Activated effector memory CD4-positive, alpha-beta T cell treated with Interleukin-2 at 50 U/mL for 16 hours (primary cell): ENCODE data around the gene ROM1.
"Not testable (repeated sequence)": the region's sequence is repeated elsewhere in the genome, so short reads cannot be mapped to it uniquely, and the experiment has no call there.

Experiments
- DNase-seq: peaks from one replicate; pipeline ENCODE4 v3.0.0-alpha.2; 2020

ROM1 gene, protein sequence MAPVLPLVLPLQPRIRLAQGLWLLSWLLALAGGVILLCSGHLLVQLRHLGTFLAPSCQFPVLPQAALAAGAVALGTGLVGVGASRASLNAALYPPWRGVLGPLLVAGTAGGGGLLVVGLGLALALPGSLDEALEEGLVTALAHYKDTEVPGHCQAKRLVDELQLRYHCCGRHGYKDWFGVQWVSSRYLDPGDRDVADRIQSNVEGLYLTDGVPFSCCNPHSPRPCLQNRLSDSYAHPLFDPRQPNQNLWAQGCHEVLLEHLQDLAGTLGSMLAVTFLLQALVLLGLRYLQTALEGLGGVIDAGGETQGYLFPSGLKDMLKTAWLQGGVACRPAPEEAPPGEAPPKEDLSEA

DNA sequence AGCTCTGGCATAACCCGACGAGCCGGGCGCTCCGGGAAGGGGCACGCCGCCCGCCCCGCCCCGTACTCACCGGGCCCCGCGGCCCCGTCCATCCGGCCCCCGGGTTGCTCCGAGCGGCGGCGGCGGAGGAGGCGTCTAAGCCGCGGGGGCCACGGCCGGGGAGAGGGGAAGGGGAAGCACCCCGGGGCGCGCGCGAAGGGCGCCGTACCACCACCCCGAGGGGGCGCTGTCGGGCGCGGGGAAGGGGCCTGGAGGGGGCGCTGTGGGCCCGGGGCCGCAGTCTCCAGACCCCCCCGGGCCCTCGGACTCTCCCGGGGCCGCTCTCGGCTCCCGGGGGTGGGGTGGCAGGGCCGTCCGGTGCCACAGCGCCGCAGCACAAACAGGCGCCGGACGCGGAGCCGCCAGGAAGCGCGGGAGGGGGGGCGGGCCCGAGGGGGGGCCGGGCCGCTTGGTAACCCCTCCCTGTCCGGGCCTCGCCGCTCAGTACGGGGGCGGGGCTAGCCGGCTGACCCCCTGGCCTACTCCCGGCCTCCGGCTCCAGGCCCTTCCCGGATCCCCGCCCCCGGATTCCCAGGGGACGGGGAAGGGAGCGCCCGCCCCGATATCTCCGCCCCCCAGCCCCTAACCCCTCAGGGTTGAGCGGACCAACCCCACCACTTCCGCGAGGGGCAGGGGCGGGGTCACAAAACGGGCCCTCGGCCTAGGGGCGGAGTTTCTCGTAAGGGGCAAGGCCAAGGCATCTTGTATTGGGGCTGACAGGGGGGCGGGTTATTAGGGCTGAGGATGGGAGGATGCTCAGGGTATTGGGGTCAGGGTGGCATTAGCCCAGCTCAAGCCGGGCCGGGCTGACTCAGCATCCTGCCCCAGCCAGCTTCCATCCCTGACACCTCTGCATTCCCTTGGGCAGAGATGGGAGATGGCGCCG, at the start of gene ROM1, which contains the start of gene EML3:
Gene ROM1, plus strand, starts transcription at position 892 of the 925 bp plus-strand sequence. Its CDS starts 25 bp downstream, at position 917.
Gene EML3, minus strand, starts transcription at position 410 of the 925 bp plus-strand sequence. Its CDS starts 318 bp downstream, at position 92.
- DNase-seq, result peak; percentile 87

DNA sequence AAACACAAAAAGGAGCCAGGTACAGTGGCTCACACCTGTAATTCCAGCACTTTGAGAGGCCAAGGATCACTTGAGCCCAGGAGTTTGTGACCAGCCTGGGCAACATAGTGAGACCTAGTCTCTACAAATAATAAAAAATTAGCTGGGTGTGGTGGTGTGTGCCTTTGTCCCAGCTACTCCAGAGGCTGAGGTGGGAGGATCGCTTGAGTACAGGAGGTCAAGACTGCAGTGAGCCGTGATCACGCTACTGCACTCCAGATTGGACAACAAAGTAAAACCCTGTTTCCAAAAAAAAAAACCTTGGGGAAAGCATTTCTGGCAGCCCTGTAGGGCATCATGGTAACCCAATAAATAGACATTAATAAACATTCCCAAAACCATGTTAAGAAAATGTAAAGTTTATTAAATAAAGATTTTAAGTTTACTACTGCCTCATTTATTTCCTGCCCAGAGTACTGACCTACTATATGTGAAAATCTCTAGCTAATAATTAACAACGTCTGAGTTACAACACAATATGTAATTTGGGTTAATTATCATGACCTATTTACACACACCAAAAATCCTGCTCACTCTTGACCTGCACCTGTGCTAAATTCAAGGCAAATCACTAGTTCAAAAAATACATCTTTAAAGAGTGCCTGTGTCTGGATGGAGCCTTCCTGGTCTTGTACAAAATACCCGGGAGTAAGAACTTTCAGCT, 47.8 kb upstream of the ROM1 start:
- DNase-seq, result no peak

DNA sequence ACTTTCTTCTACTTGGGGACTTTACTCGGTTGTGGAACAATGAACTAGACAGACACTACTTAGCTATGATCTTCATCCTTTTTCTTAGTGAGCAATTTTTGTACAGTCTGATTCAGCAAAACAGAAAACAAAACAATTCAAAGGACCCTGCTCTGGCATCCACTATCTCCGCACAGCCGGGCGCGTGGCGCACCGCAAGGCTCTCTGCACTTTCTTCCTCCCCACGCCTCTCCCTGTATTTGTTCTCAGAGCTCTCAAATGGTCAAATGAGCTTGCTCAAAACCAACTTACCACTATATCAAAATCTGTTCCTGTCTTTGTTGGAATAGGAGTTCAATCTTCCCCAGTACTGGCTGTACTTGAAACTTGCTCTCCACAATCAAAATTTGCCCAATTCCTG, 46.8 kb upstream of the ROM1 start:
- DNase-seq, result no peak

- no peak for DNase-seq
These were observed 45.9 kb upstream of the ROM1 start for GRCh38 chr11:62567018-62567633.

DNA sequence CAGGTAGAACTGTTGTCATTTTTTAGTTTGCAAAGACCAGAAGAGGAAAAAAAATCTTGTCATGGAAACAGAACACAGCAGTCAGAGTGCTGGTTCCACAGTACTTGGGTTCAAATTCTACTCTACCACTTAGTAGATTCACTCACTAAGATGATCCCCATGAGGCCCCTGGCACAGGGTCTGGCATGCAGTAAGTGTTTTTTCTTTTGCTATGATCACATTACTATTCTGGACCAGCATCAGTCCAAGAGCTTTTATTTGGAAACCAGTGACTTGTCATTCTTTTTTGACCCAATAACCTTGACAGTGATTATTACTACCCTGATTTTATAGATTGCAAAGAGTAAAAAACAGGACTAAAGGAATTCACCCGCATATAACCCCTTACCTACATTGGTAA, 43.4 kb upstream of the ROM1 start:
- no peak for DNase-seq

- DNase-seq, result not testable (repeated sequence)
These were observed 42.2 kb upstream of the ROM1 start for GRCh38 chr11:62570903-62571302.

- not testable (repeated sequence) for DNase-seq
These were observed 41.6 kb upstream of the ROM1 start for GRCh38 chr11:62571493-62571892.

- no peak for DNase-seq
These were observed 40.6 kb upstream of the ROM1 start for GRCh38 chr11:62572431-62572830.

- DNase-seq, result peak; percentile 12
These were observed 40.0 kb upstream of the ROM1 start for GRCh38 chr11:62573006-62573591.

DNA sequence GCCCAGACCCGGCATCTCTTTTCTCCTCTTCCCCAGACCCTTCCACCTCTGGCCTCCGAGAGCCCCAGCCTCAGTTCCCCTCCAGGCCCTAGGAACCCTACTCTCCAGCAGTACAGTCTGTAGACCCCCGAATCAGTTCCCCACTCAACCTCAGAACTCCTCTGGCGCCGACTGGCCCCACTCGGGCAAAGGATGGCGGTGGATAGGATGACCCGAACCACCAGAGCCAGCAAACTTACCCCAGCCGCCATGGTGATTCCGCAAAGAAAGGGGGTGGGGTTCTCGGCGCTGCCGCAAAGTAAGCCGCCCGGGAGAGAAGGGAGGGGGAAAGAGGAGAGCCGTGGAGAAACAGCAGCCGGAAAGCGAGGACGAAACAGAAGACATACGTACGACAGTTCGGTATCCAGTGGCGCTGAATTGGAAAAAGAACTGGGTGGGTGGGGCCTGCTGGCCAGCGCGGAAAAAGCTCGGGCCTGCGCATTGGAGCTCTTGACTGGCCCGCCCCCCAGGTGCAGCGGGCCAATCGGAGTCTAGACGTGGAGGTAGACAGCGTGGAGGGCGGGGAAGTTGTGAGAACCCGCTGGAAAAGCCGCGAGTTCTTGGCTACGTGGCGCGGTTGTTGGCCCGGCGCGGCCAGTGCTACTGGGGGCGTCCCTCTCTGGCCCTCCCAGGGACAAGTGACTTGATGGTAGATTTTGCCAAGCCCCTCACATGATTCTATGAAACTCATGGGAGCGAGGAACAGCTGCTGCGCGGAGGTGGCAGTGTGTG, 39.3 kb upstream of the ROM1 start, which contains the start of gene EEF1G:
Gene EEF1G, minus strand, starts transcription at position 300 of the 771 bp plus-strand sequence. Its CDS starts 49 bp downstream, at position 251.
- DNase-seq, result peak; percentile 98

DNA sequence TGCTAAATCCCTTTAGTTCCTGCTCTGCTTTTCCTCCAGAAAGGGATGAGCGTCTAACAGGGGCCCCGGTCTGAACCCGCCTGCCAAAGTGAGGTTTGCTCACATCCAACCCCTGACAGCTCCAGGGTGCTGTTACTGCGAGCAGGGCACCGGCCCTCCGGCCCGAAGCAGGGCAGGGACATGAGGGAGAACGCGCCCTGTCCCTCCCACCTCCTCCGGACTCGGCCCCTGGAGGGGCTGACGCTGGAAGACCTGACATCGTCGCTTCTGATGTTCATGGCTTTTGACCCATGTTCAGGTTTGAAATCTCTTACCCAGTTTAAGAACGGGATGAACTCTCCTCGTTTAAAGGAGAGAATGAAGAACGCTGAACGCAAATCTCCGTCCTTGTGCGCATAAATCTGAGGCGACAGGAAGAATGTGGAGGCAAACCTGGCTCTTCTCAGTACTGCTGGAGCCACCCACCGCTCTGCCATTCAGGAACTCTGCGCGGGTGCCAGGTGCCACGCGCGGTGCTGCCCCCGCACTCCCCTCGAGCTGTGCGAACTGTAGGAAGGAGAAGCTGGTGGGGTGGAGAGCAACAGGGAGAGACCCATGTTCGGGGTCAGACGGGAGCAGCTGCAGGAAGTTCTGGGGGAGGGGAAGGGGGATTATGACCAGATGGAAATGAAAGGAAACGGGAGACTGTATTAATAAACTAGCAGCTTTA, 38.5 kb upstream of the ROM1 start:
- no peak for DNase-seq

GRCh38 chr11:62575156-62575555, 37.9 kb upstream of the ROM1 start:
- no peak for DNase-seq

DNA sequence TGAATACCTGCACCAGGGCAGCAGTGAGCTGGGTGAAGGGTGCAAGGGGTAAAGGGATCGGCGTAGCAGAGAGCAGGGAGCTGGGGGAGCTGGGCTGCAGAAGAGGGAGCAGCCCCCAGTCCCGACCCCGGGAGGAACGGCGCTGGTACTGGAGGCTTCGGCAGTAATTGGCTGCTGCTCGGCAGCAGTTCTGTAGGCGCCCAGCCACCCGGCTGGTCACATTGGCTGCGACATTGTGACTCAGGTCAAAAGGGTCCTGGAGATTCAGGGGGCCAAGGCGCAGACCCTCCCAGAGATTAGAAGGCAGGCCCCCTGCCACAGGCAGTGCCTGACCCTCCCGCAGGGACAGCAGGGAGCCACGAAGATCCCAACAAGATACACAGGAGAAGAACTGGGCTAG, 37.2 kb upstream of the ROM1 start:
- DNase-seq, result no peak

GRCh38 chr11:62577046-62577714, 35.9 kb upstream of the ROM1 start:
- no peak for DNase-seq

DNA sequence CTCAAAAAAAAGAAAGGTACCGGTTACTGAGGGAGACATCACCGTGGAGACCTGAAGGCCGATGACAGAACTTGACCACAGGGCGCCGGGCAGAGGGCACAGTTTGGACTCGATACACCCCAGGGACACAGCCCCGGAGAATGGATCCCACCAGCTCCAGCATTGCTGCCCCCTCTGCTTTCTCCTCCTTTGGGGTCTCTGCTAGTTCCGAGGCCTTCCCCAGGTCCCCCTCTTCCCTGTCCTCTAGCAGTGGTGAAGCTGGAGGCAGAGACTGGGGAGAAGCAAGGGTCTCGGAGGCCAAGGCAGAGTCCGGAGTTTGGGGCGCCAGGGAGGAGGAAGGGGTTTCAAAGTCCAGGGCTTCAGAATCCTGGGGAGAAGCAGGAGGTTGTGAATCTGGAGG, 34.5 kb upstream of the ROM1 start:
- no peak for DNase-seq

DNA sequence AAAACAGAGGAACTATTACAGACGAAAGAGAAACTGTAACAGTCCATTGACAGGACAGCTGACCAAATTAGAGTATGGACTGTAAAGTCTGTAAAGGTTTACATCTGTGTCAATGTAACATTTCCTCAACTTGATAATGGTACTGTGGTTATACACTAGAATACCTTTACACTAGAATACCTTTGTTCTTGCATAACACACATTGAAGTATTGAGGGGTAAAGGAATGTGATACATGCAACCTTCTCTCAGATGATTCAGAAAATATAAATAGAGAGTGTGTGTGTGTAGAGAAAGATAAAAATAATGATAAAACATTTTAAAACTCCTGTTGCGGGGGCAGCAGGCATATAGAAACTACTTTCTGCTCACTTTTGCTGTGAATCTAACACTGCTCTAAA, 33.8 kb upstream of the ROM1 start:
- no peak for DNase-seq

DNA sequence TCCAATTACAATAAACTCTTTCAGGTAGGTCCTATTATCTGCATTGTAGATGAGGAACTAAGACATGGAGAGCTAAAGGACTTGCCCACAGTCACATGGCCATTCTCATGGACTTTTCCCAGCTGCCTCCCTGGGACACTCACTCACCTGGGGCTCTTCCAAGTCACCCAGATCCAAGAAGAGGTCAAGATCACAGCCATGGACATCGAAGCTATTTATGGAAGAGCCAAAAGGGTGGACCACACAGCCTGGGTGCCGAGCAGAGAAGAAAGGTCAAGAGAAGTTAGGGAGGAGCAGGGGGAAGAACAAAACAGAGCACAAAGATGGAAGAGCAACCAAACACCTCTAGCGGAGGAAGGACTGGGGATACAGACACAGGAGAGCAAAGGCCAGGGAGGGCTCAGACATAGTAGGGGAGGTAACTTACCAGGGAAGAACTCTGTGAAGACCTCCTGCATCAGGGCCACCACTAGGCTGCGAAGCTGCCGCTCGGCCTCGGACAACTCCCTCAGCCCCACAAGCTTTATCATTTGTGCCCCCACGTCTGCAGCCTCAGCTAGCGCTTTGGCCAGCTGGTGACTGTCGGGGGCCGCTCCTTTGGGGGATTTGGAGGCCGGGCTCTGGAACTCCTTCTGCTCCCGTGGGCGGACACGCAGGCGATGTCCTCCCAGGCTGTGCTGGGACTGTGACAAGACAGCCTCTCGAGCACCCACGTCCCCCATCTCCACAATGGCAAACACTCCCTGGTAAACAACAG, 31.9 kb upstream of the ROM1 start:
- no peak for DNase-seq

DNA sequence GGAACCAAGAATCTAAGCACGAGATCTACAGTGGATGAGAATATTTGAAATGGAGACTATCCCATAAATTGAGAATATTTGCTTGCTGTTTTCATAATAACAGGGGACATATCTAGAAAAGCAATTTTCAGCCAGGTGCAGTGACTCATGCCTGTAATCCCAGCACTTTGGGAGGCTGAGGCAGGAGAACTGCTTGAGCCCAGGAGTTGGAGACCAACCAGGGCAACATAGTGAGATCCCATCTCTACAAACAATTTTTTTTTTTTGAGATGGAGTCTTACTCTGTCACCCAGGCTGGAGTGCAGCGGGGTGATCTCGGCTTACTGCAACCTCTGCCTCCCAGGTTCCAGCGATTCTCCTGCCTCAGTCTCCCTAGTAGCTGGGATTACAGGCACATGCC, 31.3 kb upstream of the ROM1 start:
- DNase-seq, result not testable (repeated sequence)

DNA sequence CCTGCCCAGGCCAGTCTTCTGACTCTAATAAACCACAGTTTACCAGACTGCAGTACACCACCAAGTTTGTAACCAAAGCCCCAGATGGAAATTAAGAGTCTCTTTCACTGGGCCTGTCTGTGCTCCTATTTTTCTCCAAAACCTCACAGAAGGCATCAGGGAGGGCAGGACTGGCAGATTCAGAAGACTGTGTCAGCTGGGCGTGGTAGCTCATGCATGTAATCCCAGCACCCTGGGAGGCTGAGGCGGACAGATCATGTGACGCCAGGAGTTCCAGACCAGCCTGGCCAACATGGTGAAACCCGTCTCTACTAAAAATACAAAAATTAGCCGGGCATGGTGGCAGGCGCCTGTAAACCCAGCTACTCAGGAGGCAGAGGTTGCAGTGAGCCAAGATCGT, 27.7 kb upstream of the ROM1 start:
- not testable (repeated sequence) for DNase-seq
